H9 (cell line): ENCODE measurements around the gene EXOC3. TPM values are rescaled to one million over a fixed set of nuclear protein-coding genes. Genes with fewer than 3 reads are reported as not detected.

Experiments
- DNase-seq: peaks from one replicate; pipeline ENCODE4 v3.0.0-alpha.2; 2017
- H2AFZ ChIP-seq: one replicate; pipeline ENCODE4 v1.6.1; 2013; ENCODE audit warnings: mild to moderate bottlenecking, low read length, control low read depth, moderate library complexity
- H2AK5ac ChIP-seq: 2 replicates; pipeline ENCODE4 v1.6.1; 2013; ENCODE audit warnings: low read length, control low read depth, mixed read lengths; ENCODE audit not compliant: insufficient read length
- H2BK120ac ChIP-seq: one replicate; pipeline ENCODE4 v1.6.1; 2013; ENCODE audit warnings: low read depth, mild to moderate bottlenecking, low read length, control low read depth, inconsistent platforms; ENCODE audit not compliant: poor library complexity, severe bottlenecking
- H2BK12ac ChIP-seq: 2 replicates; pipeline ENCODE4 v1.6.1; 2013; ENCODE audit warnings: low read length, control low read depth, mixed read lengths, low read depth; ENCODE audit not compliant: insufficient read length
- H2BK15ac ChIP-seq: 2 replicates; pipeline ENCODE4 v1.6.1; 2013; ENCODE audit warnings: low read depth, low read length, control low read depth
- H2BK20ac ChIP-seq: one replicate; pipeline ENCODE4 v1.6.1; 2013; ENCODE audit warnings: low read depth, mild to moderate bottlenecking, low read length, control low read depth, inconsistent platforms; ENCODE audit not compliant: poor library complexity, severe bottlenecking
- H2BK5ac ChIP-seq: 2 replicates; pipeline ENCODE4 v1.6.1; 2013; ENCODE audit warnings: low read length, control low read depth, mixed read lengths; ENCODE audit not compliant: insufficient read length
- H3K14ac ChIP-seq: 2 replicates; pipeline ENCODE4 v1.6.1; 2013; ENCODE audit warnings: low read length, control low read depth; ENCODE audit not compliant: insufficient read depth
- H3K18ac ChIP-seq: 2 replicates; pipeline ENCODE4 v1.6.1; 2013; ENCODE audit warnings: low read depth, mild to moderate bottlenecking, mixed read lengths, low read length, control low read depth; ENCODE audit not compliant: insufficient read length
- H3K23ac ChIP-seq: 2 replicates; pipeline ENCODE4 v1.6.1; 2013; ENCODE audit warnings: low read length, control low read depth, mixed read lengths, low read depth; ENCODE audit not compliant: insufficient read length
- H3K23me2 ChIP-seq: 2 replicates; pipeline ENCODE4 v1.6.1; 2013; ENCODE audit warnings: low read depth, mild to moderate bottlenecking, mixed read lengths, low read length, control low read depth; ENCODE audit not compliant: insufficient read length, poor library complexity, severe bottlenecking
- H3K27ac ChIP-seq: 2 replicates; pipeline ENCODE4 v1.5.1; 2013; ENCODE audit warnings: low read length, control low read depth, mixed read lengths, low read depth; ENCODE audit not compliant: insufficient read length
- H3K27me3 ChIP-seq: 2 replicates; pipeline ENCODE4 v1.6.1; 2013; ENCODE audit warnings: low read length, control low read depth, inconsistent platforms; ENCODE audit not compliant: insufficient read depth
- H3K4ac ChIP-seq: 2 replicates; pipeline ENCODE4 v1.6.1; 2013; ENCODE audit warnings: low read depth, mild to moderate bottlenecking, control low read depth, inconsistent platforms, low read length, moderate library complexity
- H3K4me1 ChIP-seq: 2 replicates; pipeline ENCODE4 v1.6.1; 2013; ENCODE audit warnings: low read length, control low read depth, inconsistent platforms; ENCODE audit not compliant: insufficient read depth
- H3K4me2 ChIP-seq: 2 replicates; pipeline ENCODE4 v1.6.1; 2013; ENCODE audit warnings: low read length, control low read depth, mixed read lengths; ENCODE audit not compliant: insufficient read length, insufficient read depth
- H3K56ac ChIP-seq: 2 replicates; pipeline ENCODE4 v1.6.1; 2013; ENCODE audit warnings: low read depth, mild to moderate bottlenecking, mixed read lengths, low read length, control low read depth; ENCODE audit not compliant: insufficient read length
- H3K79me1 ChIP-seq: 2 replicates; pipeline ENCODE4 v1.6.1; 2013; ENCODE audit warnings: low read depth, mild to moderate bottlenecking, moderate library complexity, low read length, control low read depth, inconsistent platforms; ENCODE audit not compliant: insufficient read depth, poor library complexity, severe bottlenecking
- H3K79me2 ChIP-seq: 2 replicates; pipeline ENCODE4 v1.6.1; 2013; ENCODE audit warnings: low read length, control low read depth, inconsistent platforms; ENCODE audit not compliant: insufficient read depth
- H3K9ac ChIP-seq: 2 replicates; pipeline ENCODE4 v1.6.1; 2013; ENCODE audit warnings: low read length, control low read depth, mixed read lengths; ENCODE audit not compliant: insufficient read length; ENCODE audit errors: extremely low read depth
- H3K9me3 ChIP-seq: one replicate; pipeline ENCODE4 v1.6.1; 2013; ENCODE audit warnings: low read depth, low read length, inconsistent platforms; ENCODE audit not compliant: control insufficient read depth
- H3T11ph ChIP-seq: one replicate; pipeline ENCODE4 v1.6.1; 2013; ENCODE audit warnings: mild to moderate bottlenecking, low read length, control low read depth, inconsistent platforms
- H4K20me1 ChIP-seq: one replicate; pipeline ENCODE4 v1.6.1; 2013; ENCODE audit not compliant: control insufficient read depth, insufficient read length, insufficient read depth
- H4K5ac ChIP-seq: 2 replicates; pipeline ENCODE4 v1.6.1; 2013; ENCODE audit warnings: low read depth, mild to moderate bottlenecking, mixed read lengths, low read length, control low read depth; ENCODE audit not compliant: insufficient read length
- H4K8ac ChIP-seq: replicated peaks from 2 replicates; pipeline ENCODE4 v1.6.1; 2013; ENCODE audit warnings: low read length, control low read depth, mixed read lengths, low read depth; ENCODE audit not compliant: insufficient read length
- H4K91ac ChIP-seq: 2 replicates; pipeline ENCODE4 v1.6.1; 2013; ENCODE audit warnings: low read depth, mild to moderate bottlenecking, moderate library complexity, mixed read lengths, low read length, control low read depth; ENCODE audit not compliant: insufficient read length
- H3K27ac Mint-ChIP-seq, 3 experiments: 2 replicates in 2 of 3; 3 replicates in 1 of 3; pipeline ENCODE4 v1.8.0; 2020 to 2021; ENCODE audit warnings: mixed read lengths in 3 of 3, mild to moderate bottlenecking in 1 of 3, moderate library complexity in 1 of 3
- H3K27me3 Mint-ChIP-seq: 2 replicates; pipeline ENCODE4 v1.8.0; 2021; ENCODE audit warnings: low read depth, mild to moderate bottlenecking, moderate library complexity, mixed read lengths
- H3K36me3 Mint-ChIP-seq, 3 experiments: 2 replicates in 2 of 3; 3 replicates in 1 of 3; pipeline ENCODE4 v1.8.0; 2020 to 2021; ENCODE audit warnings: low read depth in 3 of 3, mixed read lengths in 3 of 3; ENCODE audit not compliant: insufficient read depth in 1 of 3
- H3K4me1 Mint-ChIP-seq, 2 experiments: 2 replicates each; pipeline ENCODE4 v1.8.0; 2020; ENCODE audit warnings: mixed read lengths in 2 of 2
- H3K4me3 Mint-ChIP-seq, 2 experiments: 2 replicates in 1 of 2; 3 replicates in 1 of 2; pipeline ENCODE4 v1.8.0; 2020 to 2021; ENCODE audit warnings: mild to moderate bottlenecking in 2 of 2, mixed read lengths in 2 of 2, moderate library complexity in 1 of 2
- H3K9me3 Mint-ChIP-seq, 2 experiments: 2 replicates in 1 of 2; 3 replicates in 1 of 2; pipeline ENCODE4 v1.8.0; 2020; ENCODE audit warnings: mild to moderate bottlenecking in 2 of 2, mixed read lengths in 2 of 2, moderate library complexity in 1 of 2
- CTCF ChIP-seq: fragments of 200-600 bp; sonication (generic); conservative IDR thresholded peaks from 3 replicates; pipeline ENCODE4 v1.8.0; 2021; ENCODE audit warnings: antibody characterized with exemption, mild to moderate bottlenecking
- WGBS: extraction: QIAGEN DNeasy Blood & Tissue Kit; methylation state at CpG from one replicate; pipeline ENCODE4 v1.1.7; 2013; ENCODE audit warnings: missing lambda C conversion rate, low lambda C conversion rate, mixed read lengths; ENCODE audit not compliant: insufficient read length; ENCODE audit errors: extremely low coverage; 5-methylcytosine and 5-hydroxymethylcytosine counted together
- total RNA-seq: library from RNA; stranded (reverse); gene quantifications from 2 replicates; pipeline ENCODE4 v1.2.1, GENCODE V29; 2021

EXOC3 gene
- total RNA-seq, 1 experiment from 2014 or later = 36.7 TPM

- no CpG with 5 or more reads among the region's 29 CpGs for WGBS
- H3K4ac ChIP-seq = no peak overlapping the region
- no peak for TF ChIP-seq CTCF
- H4K91ac ChIP-seq = no peak overlapping the region
- H3K18ac ChIP-seq = no peak overlapping the region
- H2BK20ac ChIP-seq = no peak overlapping the region
- H3K14ac ChIP-seq = no peak overlapping the region
- no peaks in the 10 kb centered on the region for H3K9me3 ChIP-seq
- H4K20me1 ChIP-seq = no peaks in the 10 kb centered on the region
- no peak overlapping the region for H2BK5ac ChIP-seq
- no peaks in the 10 kb centered on the region for H3K23me2 ChIP-seq
- Mint-ChIP-seq H3K4me1 (no peaks in the 10 kb centered on the region), H3K4me3 (no peak overlapping the region), H3K27me3 (no peaks in the 10 kb centered on the region), H3K9me3 (no peaks in the 10 kb centered on the region), H3K27ac (no peak overlapping the region; a peak in 2 of 7 replicates), H3K36me3 (peaks cover 10 to 32% (median 28%) of the 10 kb centered on the region in 3 experiments; a peak in 6 of 7 replicates)
- H2BK120ac ChIP-seq = no peak overlapping the region
- H3T11ph ChIP-seq = no peak overlapping the region
- no peak for DNase-seq
- no peak overlapping the region for H3K23ac ChIP-seq
- H4K8ac ChIP-seq = no peak overlapping the region
- H3K56ac ChIP-seq = no peak overlapping the region
- H2BK15ac ChIP-seq = no peak overlapping the region
- no peak overlapping the region for H2AFZ ChIP-seq
- H2BK12ac ChIP-seq = no peak overlapping the region
- H3K27ac ChIP-seq = no peak overlapping the region
- H2AK5ac ChIP-seq = no peak overlapping the region
- no peak overlapping the region for H3K9ac ChIP-seq
- H3K4me1 ChIP-seq = no peaks in the 10 kb centered on the region
- no peak overlapping the region for H3K4me2 ChIP-seq
- H4K5ac ChIP-seq = no peak overlapping the region
- no peaks in the 10 kb centered on the region for H3K79me1 ChIP-seq
- H3K79me2 ChIP-seq = no peaks in the 10 kb centered on the region
- H3K27me3 ChIP-seq = no peaks in the 10 kb centered on the region
These were observed 22.8 kb downstream of the EXOC3 start for GRCh38 chr5:465591-466403.
